Liver (tissue), 3 donors: Measurements from ENCODE around the gene RUBCN.
"Not testable (repeated sequence)": the region's sequence is repeated elsewhere in the genome, so short reads cannot be mapped to it uniquely, and the experiment has no call there.

Experiments
- RAD21 ChIP-seq, 2 donors: IDR thresholded peaks; 2 replicates each; pipeline ENCODE4 v1.6.1; 2016; ENCODE audit warnings: antibody characterized with exemption in 2 of 2, mild to moderate bottlenecking in 2 of 2
- SP1 ChIP-seq: IDR thresholded peaks from 2 replicates; pipeline ENCODE4 v1.6.1; 2018; ENCODE audit warnings: antibody characterized with exemption, mild to moderate bottlenecking
- TAF1 ChIP-seq: conservative IDR thresholded peaks from 2 replicates; pipeline ENCODE4 v1.6.1; 2016; ENCODE audit warnings: antibody characterized with exemption, mild to moderate bottlenecking
- TF ChIP-seq, protein P1 (sequence below): fragments of 150-350 bp; IDR thresholded peaks from 2 replicates; pipeline ENCODE4 v1.5.1; 2017; ENCODE audit warnings: improper control_type of control experiment, low read depth, low read length; ENCODE audit not compliant: missing input control
- TF ChIP-seq, protein P2 (sequence below): IDR thresholded peaks from 2 replicates; pipeline ENCODE4 v1.6.1; 2016; ENCODE audit warnings: antibody characterized with exemption
- TF ChIP-seq, protein P3 (sequence below): IDR thresholded peaks from 2 replicates; pipeline ENCODE4 v1.6.1; 2016; ENCODE audit warnings: antibody characterized with exemption
- donor health status: healthy.
- donor health status: healthy.

DNA sequence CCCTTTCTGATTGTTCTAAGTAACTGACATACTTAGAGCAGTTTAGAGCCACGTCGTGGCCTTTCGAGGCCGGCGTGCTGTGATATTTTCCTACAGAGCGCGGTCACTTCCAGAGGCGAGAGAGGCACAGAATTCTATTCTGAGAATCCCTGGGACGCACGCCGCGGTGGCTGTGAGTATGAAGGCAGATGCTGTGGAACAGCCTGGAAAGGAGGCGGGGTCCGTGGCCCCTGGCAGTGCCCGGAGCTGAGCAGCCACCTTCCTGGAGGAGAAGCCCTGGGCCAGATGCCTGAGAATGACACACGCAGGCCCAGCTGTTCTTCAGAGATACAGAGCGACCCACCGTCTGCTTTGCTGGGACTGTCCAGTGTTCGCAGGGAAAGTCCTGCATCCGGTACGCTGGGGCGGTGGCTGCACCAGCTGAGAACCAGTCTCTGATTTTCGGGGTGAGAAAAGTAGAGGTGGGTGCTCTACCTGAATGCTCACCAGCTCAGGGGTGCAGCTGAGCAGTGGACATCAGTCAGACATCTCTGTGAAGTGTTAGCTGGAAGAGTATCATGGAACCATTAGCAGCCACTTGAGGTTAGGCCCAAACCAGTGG, 75.4 kb downstream of the RUBCN start:
- TF ChIP-seq, protein P1, sequence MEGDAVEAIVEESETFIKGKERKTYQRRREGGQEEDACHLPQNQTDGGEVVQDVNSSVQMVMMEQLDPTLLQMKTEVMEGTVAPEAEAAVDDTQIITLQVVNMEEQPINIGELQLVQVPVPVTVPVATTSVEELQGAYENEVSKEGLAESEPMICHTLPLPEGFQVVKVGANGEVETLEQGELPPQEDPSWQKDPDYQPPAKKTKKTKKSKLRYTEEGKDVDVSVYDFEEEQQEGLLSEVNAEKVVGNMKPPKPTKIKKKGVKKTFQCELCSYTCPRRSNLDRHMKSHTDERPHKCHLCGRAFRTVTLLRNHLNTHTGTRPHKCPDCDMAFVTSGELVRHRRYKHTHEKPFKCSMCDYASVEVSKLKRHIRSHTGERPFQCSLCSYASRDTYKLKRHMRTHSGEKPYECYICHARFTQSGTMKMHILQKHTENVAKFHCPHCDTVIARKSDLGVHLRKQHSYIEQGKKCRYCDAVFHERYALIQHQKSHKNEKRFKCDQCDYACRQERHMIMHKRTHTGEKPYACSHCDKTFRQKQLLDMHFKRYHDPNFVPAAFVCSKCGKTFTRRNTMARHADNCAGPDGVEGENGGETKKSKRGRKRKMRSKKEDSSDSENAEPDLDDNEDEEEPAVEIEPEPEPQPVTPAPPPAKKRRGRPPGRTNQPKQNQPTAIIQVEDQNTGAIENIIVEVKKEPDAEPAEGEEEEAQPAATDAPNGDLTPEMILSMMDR: not testable (repeated sequence)
- TF ChIP-seq, protein P2, sequence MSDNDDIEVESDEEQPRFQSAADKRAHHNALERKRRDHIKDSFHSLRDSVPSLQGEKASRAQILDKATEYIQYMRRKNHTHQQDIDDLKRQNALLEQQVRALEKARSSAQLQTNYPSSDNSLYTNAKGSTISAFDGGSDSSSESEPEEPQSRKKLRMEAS: not testable (repeated sequence)
- TF ChIP-seq SP1; RAD21 (IDR thresholded peaks at IDR 0.05); TAF1: not testable (repeated sequence)
- TF ChIP-seq, protein P3, sequence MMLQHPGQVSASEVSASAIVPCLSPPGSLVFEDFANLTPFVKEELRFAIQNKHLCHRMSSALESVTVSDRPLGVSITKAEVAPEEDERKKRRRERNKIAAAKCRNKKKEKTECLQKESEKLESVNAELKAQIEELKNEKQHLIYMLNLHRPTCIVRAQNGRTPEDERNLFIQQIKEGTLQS: not testable (repeated sequence)
